ENCODE measurements around the gene PPP4R3B.

PPP4R3B gene

GRCh38 chr2:55617175-55618024 is at the start of gene PPP4R3B:
Gene PPP4R3B (minus strand): TSS chr2:55617622. CDS start chr2:55617285, 337 bp downstream.
- TF ChIP-seq, protein P1, sequence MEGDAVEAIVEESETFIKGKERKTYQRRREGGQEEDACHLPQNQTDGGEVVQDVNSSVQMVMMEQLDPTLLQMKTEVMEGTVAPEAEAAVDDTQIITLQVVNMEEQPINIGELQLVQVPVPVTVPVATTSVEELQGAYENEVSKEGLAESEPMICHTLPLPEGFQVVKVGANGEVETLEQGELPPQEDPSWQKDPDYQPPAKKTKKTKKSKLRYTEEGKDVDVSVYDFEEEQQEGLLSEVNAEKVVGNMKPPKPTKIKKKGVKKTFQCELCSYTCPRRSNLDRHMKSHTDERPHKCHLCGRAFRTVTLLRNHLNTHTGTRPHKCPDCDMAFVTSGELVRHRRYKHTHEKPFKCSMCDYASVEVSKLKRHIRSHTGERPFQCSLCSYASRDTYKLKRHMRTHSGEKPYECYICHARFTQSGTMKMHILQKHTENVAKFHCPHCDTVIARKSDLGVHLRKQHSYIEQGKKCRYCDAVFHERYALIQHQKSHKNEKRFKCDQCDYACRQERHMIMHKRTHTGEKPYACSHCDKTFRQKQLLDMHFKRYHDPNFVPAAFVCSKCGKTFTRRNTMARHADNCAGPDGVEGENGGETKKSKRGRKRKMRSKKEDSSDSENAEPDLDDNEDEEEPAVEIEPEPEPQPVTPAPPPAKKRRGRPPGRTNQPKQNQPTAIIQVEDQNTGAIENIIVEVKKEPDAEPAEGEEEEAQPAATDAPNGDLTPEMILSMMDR (IDR thresholded peaks at IDR 0.05; ENCODE audit: low read depth, low read length), result no peak
- peak within 1 kb of the TSS; percentile 75 for H3K4me3 ChIP-seq (ENCODE audit: low read depth, low read length)

GRCh38 chr2:55653255-55653654 is 35.8 kb upstream of the PPP4R3B start:
- H3K4me3 ChIP-seq (ENCODE audit: low read depth, low read length), result no peak overlapping the region
- TF ChIP-seq, protein P1 (IDR thresholded peaks at IDR 0.05; ENCODE audit: low read depth, low read length), result no peak

- H3K4me3 ChIP-seq (ENCODE audit: low read depth, low read length), result no peak overlapping the region
- TF ChIP-seq, protein P1 (IDR thresholded peaks at IDR 0.05; ENCODE audit: low read depth, low read length), result no peak
Observed at GRCh38 chr2:55649211-55649610, 31.8 kb upstream of the PPP4R3B start.

DNA sequence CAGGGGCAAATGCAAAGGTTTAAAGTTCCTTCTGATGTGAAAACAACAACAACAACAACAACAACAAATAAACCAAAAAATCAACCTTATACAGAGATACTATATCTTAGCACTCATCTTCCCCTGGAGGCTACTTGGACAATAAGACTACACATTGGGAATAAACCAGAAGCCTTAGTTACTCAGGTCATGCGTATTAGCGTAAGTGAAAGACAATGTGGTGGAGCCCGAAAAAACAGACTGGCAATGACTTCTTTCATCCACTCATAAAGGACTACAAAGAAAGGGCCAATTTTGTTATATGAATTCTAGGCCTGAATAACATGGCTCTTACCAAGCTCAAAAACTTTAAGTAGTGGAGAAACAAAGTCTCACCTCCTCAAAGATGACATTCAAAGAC is 19.4 kb upstream of the PPP4R3B start:
- TF ChIP-seq, protein P1 (IDR thresholded peaks at IDR 0.05; ENCODE audit: low read depth, low read length), result no peak
- no peak overlapping the region for H3K4me3 ChIP-seq (ENCODE audit: low read depth, low read length)

GRCh38 chr2:55628931-55629330 is 11.5 kb upstream of the PPP4R3B start:
- TF ChIP-seq, protein P1 (IDR thresholded peaks at IDR 0.05; ENCODE audit: low read depth, low read length), result no peak
- no peak overlapping the region for H3K4me3 ChIP-seq (ENCODE audit: low read depth, low read length)

- TF ChIP-seq, protein P1 (IDR thresholded peaks at IDR 0.05; ENCODE audit: low read depth, low read length), result no peak
- H3K4me3 ChIP-seq (ENCODE audit: low read depth, low read length), result no peak overlapping the region
Observed at GRCh38 chr2:55627915-55628314, 10.5 kb upstream of the PPP4R3B start.

DNA sequence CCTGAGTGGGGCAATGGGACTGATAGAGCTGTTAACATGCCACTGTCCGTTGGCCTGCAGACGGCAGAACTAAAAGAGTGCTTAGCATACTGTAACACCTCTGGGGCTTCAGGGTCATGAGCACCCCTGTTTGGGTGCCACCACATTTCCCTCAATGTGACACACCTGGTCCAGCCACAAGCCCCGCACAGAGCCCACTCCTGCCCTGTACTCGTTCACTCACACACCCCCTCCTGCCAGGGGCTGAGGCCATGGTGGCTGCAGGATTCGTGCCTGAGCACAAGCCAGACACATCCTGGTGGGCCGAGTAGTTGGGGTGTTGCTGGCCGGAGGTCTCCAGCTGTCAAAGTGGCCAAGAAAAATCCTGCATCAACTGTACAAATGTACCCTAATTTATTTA is 4.4 kb upstream of the PPP4R3B start:
- no peak overlapping the region for H3K4me3 ChIP-seq (ENCODE audit: low read depth, low read length)

More for the DNA sequence above, 4.4 kb upstream of the PPP4R3B start:
- TF ChIP-seq, protein P1 (IDR thresholded peaks at IDR 0.05; ENCODE audit: low read depth, low read length), result no peak
